Neural progenitor cell (in vitro differentiated cells): ENCODE measurements around the gene RIPPLY3. TPM values are rescaled to one million over a fixed set of nuclear protein-coding genes. Genes with fewer than 3 reads are reported as not detected.
"Not testable (repeated sequence)": the region's sequence is repeated elsewhere in the genome, so short reads cannot be mapped to it uniquely, and the experiment has no call there.

ENCODE experiments used
- DNase-seq: peaks from one replicate; pipeline ENCODE4 v3.0.0-alpha.2; 2016; ENCODE audit warnings: low spot score
- H2AFZ ChIP-seq: fragments of 200-600 bp; sonication (generic); replicated peaks from 2 replicates; pipeline ENCODE4 v1.6.1; 2016; ENCODE audit warnings: antibody characterized with exemption
- H3F3A ChIP-seq: fragments of 200-600 bp; sonication (generic); 2 replicates; pipeline ENCODE4 v1.6.1; 2016; ENCODE audit warnings: antibody characterized with exemption, low read depth
- H3K27ac ChIP-seq: fragments of 200-600 bp; sonication (generic); 2 replicates; pipeline ENCODE4 v1.5.1; 2016; ENCODE audit warnings: mild to moderate bottlenecking
- H3K27me3 ChIP-seq: fragments of 200-600 bp; sonication (generic); 2 replicates; pipeline ENCODE4 v1.6.1; 2016; ENCODE audit warnings: mild to moderate bottlenecking, moderate library complexity
- H3K36me3 ChIP-seq: fragments of 200-600 bp; sonication (generic); 2 replicates; pipeline ENCODE4 v1.5.1; 2016
- H3K4me1 ChIP-seq: fragments of 200-600 bp; sonication (generic); 2 replicates; pipeline ENCODE4 v1.6.1; 2016; ENCODE audit warnings: mixed run types
- H3K4me2 ChIP-seq: fragments of 200-600 bp; sonication (generic); 2 replicates; pipeline ENCODE4 v1.6.1; 2016
- H3K4me3 ChIP-seq: fragments of 200-600 bp; sonication (generic); 2 replicates; pipeline ENCODE4 v1.5.1; 2016
- H3K79me2 ChIP-seq: fragments of 200-600 bp; sonication (generic); 2 replicates; pipeline ENCODE4 v1.6.1; 2016; ENCODE audit warnings: low read depth
- H3K9ac ChIP-seq: fragments of 200-600 bp; sonication (generic); 2 replicates; pipeline ENCODE4 v1.6.1; 2016
- H3K9me3 ChIP-seq: fragments of 200-600 bp; sonication (generic); 2 replicates; pipeline ENCODE4 v1.5.1; 2016; ENCODE audit warnings: low read depth
- H4K20me1 ChIP-seq: fragments of 200-600 bp; sonication (generic); 2 replicates; pipeline ENCODE4 v1.6.1; 2016; ENCODE audit warnings: low read depth
- H3K27ac Mint-ChIP-seq: 3 replicates; pipeline ENCODE4 v1.8.0; 2021; ENCODE audit warnings: mixed read lengths
- H3K27me3 Mint-ChIP-seq: 2 replicates; pipeline ENCODE4 v1.8.0; 2022; ENCODE audit warnings: low read depth, mild to moderate bottlenecking, inconsistent platforms, moderate library complexity, mixed read lengths; ENCODE audit not compliant: insufficient read depth
- H3K36me3 Mint-ChIP-seq: 3 replicates; pipeline ENCODE4 v1.8.0; 2021; ENCODE audit warnings: mixed read lengths
- H3K4me1 Mint-ChIP-seq: 3 replicates; pipeline ENCODE4 v1.8.0; 2021; ENCODE audit warnings: mixed read lengths
- H3K4me3 Mint-ChIP-seq: 3 replicates; pipeline ENCODE4 v1.8.0; 2021; ENCODE audit warnings: mild to moderate bottlenecking, moderate library complexity, mixed read lengths
- H3K9me3 Mint-ChIP-seq: 3 replicates; pipeline ENCODE4 v1.8.0; 2020; ENCODE audit warnings: mixed read lengths
- CTCF ChIP-seq: fragments of 200-600 bp; sonication (generic); IDR thresholded peaks from 2 replicates; pipeline ENCODE4 v1.5.1; 2017; ENCODE audit warnings: antibody characterized with exemption, mild to moderate bottlenecking
- EZH2 ChIP-seq: fragments of 200-600 bp; sonication (generic); IDR thresholded peaks from 2 replicates; pipeline ENCODE4 v1.6.1; 2017; ENCODE audit warnings: antibody characterized with exemption, mild to moderate bottlenecking, moderate library complexity
- EZH2phosphoT487 ChIP-seq: fragments of 200-600 bp; sonication (generic); IDR thresholded peaks from 2 replicates; pipeline ENCODE4 v1.6.1; 2017; ENCODE audit warnings: antibody characterized with exemption
- total RNA-seq: library from RNA; depleted of rRNA; stranded (reverse); fragments of >200 nt; gene quantifications from 2 replicates; pipeline ENCODE4 v1.2.3, GENCODE V29; 2015; ENCODE audit warnings: low replicate concordance

RIPPLY3 gene
- total RNA-seq, 1 donor from 2014 or later, result 2.8 TPM

- no peak overlapping the region for H3K27ac Mint-ChIP-seq
- H3K27me3 ChIP-seq, result peaks cover 84% of the 10 kb centered on the region
- no peak overlapping the region for H3K4me3 ChIP-seq
- peaks cover 23% of the 10 kb centered on the region for H3K4me1 ChIP-seq
- H2AFZ ChIP-seq, result no peak overlapping the region
- TF ChIP-seq EZH2phosphoT487 (no peak), CTCF (no peak), EZH2 (no peak)
- no peak overlapping the region for H3K4me2 ChIP-seq
- H3K36me3 Mint-ChIP-seq, result no peaks in the 10 kb centered on the region
- no peak for DNase-seq
- no peak overlapping the region for H3K4me3 Mint-ChIP-seq
- H3K9me3 Mint-ChIP-seq, result peaks cover 13% of the 10 kb centered on the region
- H3K36me3 ChIP-seq, result no peaks in the 10 kb centered on the region
- no peaks in the 10 kb centered on the region for H3K9me3 ChIP-seq
- H4K20me1 ChIP-seq, result no peaks in the 10 kb centered on the region
- H3K27me3 Mint-ChIP-seq, result peaks cover 9% of the 10 kb centered on the region
- no peaks in the 10 kb centered on the region for H3K79me2 ChIP-seq
- no peak overlapping the region for H3K27ac ChIP-seq
- H3K9ac ChIP-seq, result no peak overlapping the region
- peaks cover 17% of the 10 kb centered on the region for H3K4me1 Mint-ChIP-seq
- peaks cover 4% of the 10 kb centered on the region for H3F3A ChIP-seq
Measured at GRCh38 chr21:37045556-37045955, 39.1 kb downstream of the RIPPLY3 start.

- no peak overlapping the region for H3K4me2 ChIP-seq
- H3K27ac Mint-ChIP-seq, result no peak overlapping the region
Measured at GRCh38 chr21:37047079-37047478, 40.6 kb downstream of the RIPPLY3 start.

GRCh38 chr21:37049741-37050140 lies 43.2 kb downstream of the RIPPLY3 start:
- H3F3A ChIP-seq, H4K20me1 ChIP-seq, DNase-seq, H3K36me3 Mint-ChIP-seq, H3K4me2 ChIP-seq, H3K27ac Mint-ChIP-seq, H3K4me3 ChIP-seq, H2AFZ ChIP-seq, H3K4me3 Mint-ChIP-seq, H3K9ac ChIP-seq, H3K79me2 ChIP-seq, H3K36me3 ChIP-seq, H3K9me3 ChIP-seq, H3K27ac ChIP-seq, H3K27me3 Mint-ChIP-seq: not testable (repeated sequence)
- Histone ChIP-seq H3K4me1 (peaks cover 14% of the 10 kb centered on the region), H3K27me3 (peaks cover 62% of the 10 kb centered on the region)
- H3K4me1 Mint-ChIP-seq, result peaks cover 11% of the 10 kb centered on the region
- peaks cover 16% of the 10 kb centered on the region for H3K9me3 Mint-ChIP-seq

More at GRCh38 chr21:37047079-37047478, 40.6 kb downstream of the RIPPLY3 start:
- Histone ChIP-seq H4K20me1 (no peaks in the 10 kb centered on the region), H3K27me3 (peaks cover 80% of the 10 kb centered on the region), H3K79me2 (no peaks in the 10 kb centered on the region), H2AFZ (no peak overlapping the region), H3F3A (no peaks in the 10 kb centered on the region), H3K4me1 (peaks cover 16% of the 10 kb centered on the region), H3K9ac (no peak overlapping the region), H3K9me3 (no peaks in the 10 kb centered on the region), H3K36me3 (no peaks in the 10 kb centered on the region), H3K27ac (no peak overlapping the region), H3K4me3 (no peak overlapping the region)
- TF ChIP-seq EZH2phosphoT487 (no peak), CTCF (no peak), EZH2 (no peak)
- no peaks in the 10 kb centered on the region for H3K36me3 Mint-ChIP-seq
- no peak for DNase-seq
- H3K27me3 Mint-ChIP-seq, result peaks cover 9% of the 10 kb centered on the region
- H3K9me3 Mint-ChIP-seq, result peaks cover 16% of the 10 kb centered on the region
- no peak overlapping the region for H3K4me3 Mint-ChIP-seq
- H3K4me1 Mint-ChIP-seq, result peaks cover 17% of the 10 kb centered on the region

- Histone ChIP-seq H2AFZ (no peak overlapping the region), H3K27ac (no peak overlapping the region), H3K79me2 (no peaks in the 10 kb centered on the region), H3K4me1 (peaks cover 32% of the 10 kb centered on the region), H3K4me3 (no peak overlapping the region), H3F3A (peaks cover 26% of the 10 kb centered on the region), H3K4me2 (no peak overlapping the region), H3K36me3 (no peaks in the 10 kb centered on the region), H4K20me1 (no peaks in the 10 kb centered on the region), H3K27me3 (peaks cover 6% of the 10 kb centered on the region), H3K9ac (no peak overlapping the region), H3K9me3 (no peaks in the 10 kb centered on the region)
- peaks cover 16% of the 10 kb centered on the region for H3K9me3 Mint-ChIP-seq
- no peak overlapping the region for H3K27ac Mint-ChIP-seq
- peaks cover 5% of the 10 kb centered on the region for H3K27me3 Mint-ChIP-seq
- no peak for DNase-seq
- no peak overlapping the region for H3K4me3 Mint-ChIP-seq
- H3K4me1 Mint-ChIP-seq, result peaks cover 25% of the 10 kb centered on the region
- no peak for TF ChIP-seq EZH2phosphoT487
- TF ChIP-seq EZH2, result no peak
- TF ChIP-seq CTCF, result no peak
- peaks cover 3% of the 10 kb centered on the region for H3K36me3 Mint-ChIP-seq
Measured at GRCh38 chr21:37055271-37055855, 48.9 kb downstream of the RIPPLY3 start.
